ENCODE measurements around the gene BRCC3.

DNA sequence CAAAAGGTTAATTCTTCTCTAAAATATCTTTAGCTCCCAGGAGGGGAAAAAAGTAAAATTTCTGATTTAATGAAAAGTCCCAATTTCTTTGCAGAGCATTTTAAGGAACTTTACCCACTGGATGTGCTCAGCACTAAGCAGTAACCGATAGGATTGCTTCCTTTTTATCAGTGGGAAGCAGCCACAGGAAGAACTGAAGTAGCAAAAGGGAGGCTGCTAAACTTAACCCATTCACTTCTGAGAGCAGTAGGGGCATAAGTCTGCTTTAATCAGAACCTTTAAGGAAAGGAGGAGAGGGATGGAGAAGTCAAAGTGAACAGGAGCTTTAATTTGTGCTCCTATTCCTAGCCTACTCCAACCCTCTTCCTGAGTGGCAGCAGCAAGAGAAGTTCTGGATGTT lies 48.7 kb upstream of the BRCC3 start, which contains the start of gene F8:
- TF ChIP-seq, protein P1, sequence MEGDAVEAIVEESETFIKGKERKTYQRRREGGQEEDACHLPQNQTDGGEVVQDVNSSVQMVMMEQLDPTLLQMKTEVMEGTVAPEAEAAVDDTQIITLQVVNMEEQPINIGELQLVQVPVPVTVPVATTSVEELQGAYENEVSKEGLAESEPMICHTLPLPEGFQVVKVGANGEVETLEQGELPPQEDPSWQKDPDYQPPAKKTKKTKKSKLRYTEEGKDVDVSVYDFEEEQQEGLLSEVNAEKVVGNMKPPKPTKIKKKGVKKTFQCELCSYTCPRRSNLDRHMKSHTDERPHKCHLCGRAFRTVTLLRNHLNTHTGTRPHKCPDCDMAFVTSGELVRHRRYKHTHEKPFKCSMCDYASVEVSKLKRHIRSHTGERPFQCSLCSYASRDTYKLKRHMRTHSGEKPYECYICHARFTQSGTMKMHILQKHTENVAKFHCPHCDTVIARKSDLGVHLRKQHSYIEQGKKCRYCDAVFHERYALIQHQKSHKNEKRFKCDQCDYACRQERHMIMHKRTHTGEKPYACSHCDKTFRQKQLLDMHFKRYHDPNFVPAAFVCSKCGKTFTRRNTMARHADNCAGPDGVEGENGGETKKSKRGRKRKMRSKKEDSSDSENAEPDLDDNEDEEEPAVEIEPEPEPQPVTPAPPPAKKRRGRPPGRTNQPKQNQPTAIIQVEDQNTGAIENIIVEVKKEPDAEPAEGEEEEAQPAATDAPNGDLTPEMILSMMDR (conservative IDR thresholded peaks at IDR 0.05; ENCODE audit: low read length), result no peak
- no peak for TF ChIP-seq EZH2phosphoT487 (IDR thresholded peaks at IDR 0.05; ENCODE audit: borderline replicate concordance, low read depth, low read length)
